Large intestine (tissue), 3 donors: ENCODE measurements around the gene PAX4. TPM values are rescaled to one million over a fixed set of nuclear protein-coding genes. Genes with fewer than 3 reads are reported as not detected.

Experiments used
- DNase-seq, 2 donors: peaks; one replicate each; pipeline versions ENCODE4 v3.0.0 to v3.0.0-alpha.2; 2013
- H3K27ac ChIP-seq: one replicate; pipeline ENCODE4 v1.5.1; 2013; ENCODE audit warnings: low read length
- H3K27me3 ChIP-seq: 2 replicates; pipeline ENCODE4 v1.6.1; 2013; ENCODE audit warnings: low read length; ENCODE audit not compliant: control insufficient read depth, insufficient read depth
- H3K36me3 ChIP-seq: 2 replicates; pipeline ENCODE4 v1.6.1; 2013; ENCODE audit warnings: low read length; ENCODE audit not compliant: control insufficient read depth, insufficient read depth
- H3K4me1 ChIP-seq: one replicate; pipeline ENCODE4 v1.6.1; 2013; ENCODE audit warnings: low read length; ENCODE audit not compliant: control insufficient read depth, insufficient read depth
- H3K4me3 ChIP-seq: one replicate; pipeline ENCODE4 v1.5.1; 2013; ENCODE audit warnings: low read length
- H3K9me3 ChIP-seq: one replicate; pipeline ENCODE4 v1.6.1; 2013; ENCODE audit warnings: mild to moderate bottlenecking, low read depth, low read length, moderate library complexity; ENCODE audit not compliant: control insufficient read depth
- WGBS: methylation state at CpG from one replicate; pipeline ENCODE4 v1.1.5; 2013; ENCODE audit warnings: low lambda C conversion rate; ENCODE audit not compliant: insufficient coverage; 5-methylcytosine and 5-hydroxymethylcytosine counted together
- polyA plus RNA-seq: library from polyadenylated mRNA; unstranded; fragments of 120-200 nt; gene quantifications from one replicate; pipeline ENCODE4 v1.2.1, GENCODE V29; 2013

Gene PAX4
- polyA plus RNA-seq, 1 donor: 2.8 TPM

GRCh38 chr7:127652333-127653248 is 34.6 kb upstream of the PAX4 start:
- WGBS: 7% methylated on average over 5 of the region's 38 CpGs
- DNase-seq: no peak
- H3K9me3 ChIP-seq: peaks cover 3% of the 10 kb centered on the region
- peaks cover 1% of the 10 kb centered on the region for H3K36me3 ChIP-seq
- H3K27me3 ChIP-seq: no peaks in the 10 kb centered on the region
- peak overlapping the region; percentile 86 for H3K27ac ChIP-seq
- H3K4me1 ChIP-seq: peaks cover 18% of the 10 kb centered on the region
- H3K4me3 ChIP-seq: peak overlapping the region; percentile 99

GRCh38 chr7:127651556-127652332 is 33.8 kb upstream of the PAX4 start, which contains the start of gene SND1:
Gene SND1 (plus strand): TSS chr7:127652194. CDS start chr7:127652374, 180 bp downstream.
- no peaks in the 10 kb centered on the region for H3K27me3 ChIP-seq
- peak within 1 kb of the TSS; percentile 99 for H3K27ac ChIP-seq
- H3K4me3 ChIP-seq: peak within 1 kb of the TSS; percentile 99
- H3K36me3 ChIP-seq: no peaks in the 10 kb centered on the region
- peaks cover 18% of the 10 kb centered on the region for H3K4me1 ChIP-seq
- no CpG with 5 or more reads among the region's 67 CpGs for WGBS
- DNase-seq: peak; percentile 99 to 100
- peaks cover 3% of the 10 kb centered on the region for H3K9me3 ChIP-seq

- DNase-seq: no peak
- H3K27me3 ChIP-seq: no peaks in the 10 kb centered on the region
- H3K36me3 ChIP-seq: no peaks in the 10 kb centered on the region
- peaks cover 18% of the 10 kb centered on the region for H3K4me1 ChIP-seq
- H3K9me3 ChIP-seq: peaks cover 3% of the 10 kb centered on the region
- peak overlapping the region; percentile 99 for H3K4me3 ChIP-seq
- peak overlapping the region; percentile 99 for H3K27ac ChIP-seq
- no CpG with 5 or more reads among the region's 29 CpGs for WGBS
Observed at GRCh38 chr7:127650847-127651555, 33.1 kb upstream of the PAX4 start.

GRCh38 chr7:127648986-127649385 is 31.0 kb upstream of the PAX4 start:
- Histone ChIP-seq H3K27me3 (no peaks in the 10 kb centered on the region), H3K36me3 (no peaks in the 10 kb centered on the region), H3K9me3 (peaks cover 3% of the 10 kb centered on the region), H3K27ac (no peak overlapping the region), H3K4me1 (peaks cover 13% of the 10 kb centered on the region), H3K4me3 (no peak overlapping the region)
- WGBS: no CpG with 5 or more reads among the region's 2 CpGs
- DNase-seq: no peak

GRCh38 chr7:127647636-127648035 is 29.7 kb upstream of the PAX4 start:
- no peak for DNase-seq
- 100% methylated on average over 1 of the region's 8 CpGs for WGBS
- Histone ChIP-seq H3K36me3 (no peaks in the 10 kb centered on the region), H3K27ac (no peak overlapping the region), H3K4me3 (no peak overlapping the region), H3K4me1 (peaks cover 7% of the 10 kb centered on the region), H3K27me3 (no peaks in the 10 kb centered on the region), H3K9me3 (peaks cover 3% of the 10 kb centered on the region)

GRCh38 chr7:127644484-127644883 is 26.5 kb upstream of the PAX4 start:
- WGBS: 60% methylated on average over 1 of the region's 2 CpGs
- H3K9me3 ChIP-seq: no peaks in the 10 kb centered on the region
- no peak for DNase-seq
- no peak overlapping the region for H3K4me3 ChIP-seq
- H3K36me3 ChIP-seq: no peaks in the 10 kb centered on the region
- H3K27ac ChIP-seq: no peak overlapping the region
- H3K4me1 ChIP-seq: no peaks in the 10 kb centered on the region
- no peaks in the 10 kb centered on the region for H3K27me3 ChIP-seq

GRCh38 chr7:127638197-127638596 is 20.3 kb upstream of the PAX4 start:
- no peak for DNase-seq
- Histone ChIP-seq H3K4me3 (no peak overlapping the region), H3K9me3 (no peaks in the 10 kb centered on the region), H3K4me1 (no peaks in the 10 kb centered on the region), H3K36me3 (no peaks in the 10 kb centered on the region), H3K27me3 (no peaks in the 10 kb centered on the region), H3K27ac (no peak overlapping the region)

GRCh38 chr7:127635659-127636285 is 17.8 kb upstream of the PAX4 start:
- Histone ChIP-seq H3K36me3 (no peaks in the 10 kb centered on the region), H3K4me3 (no peak overlapping the region), H3K27ac (no peak overlapping the region), H3K9me3 (no peaks in the 10 kb centered on the region), H3K4me1 (no peaks in the 10 kb centered on the region), H3K27me3 (no peaks in the 10 kb centered on the region)
- peak in 1 of 2 donors; percentile 28 for DNase-seq
- 30% methylated on average over 2 of the region's 3 CpGs for WGBS

GRCh38 chr7:127632276-127632910 is 14.5 kb upstream of the PAX4 start:
- Histone ChIP-seq H3K9me3 (no peaks in the 10 kb centered on the region), H3K4me1 (peaks cover 2% of the 10 kb centered on the region), H3K4me3 (no peak overlapping the region), H3K36me3 (no peaks in the 10 kb centered on the region), H3K27me3 (no peaks in the 10 kb centered on the region), H3K27ac (no peak overlapping the region)
- no peak for DNase-seq
- no CpG with 5 or more reads among the region's 7 CpGs for WGBS
